Measurements from ENCODE around the gene HORMAD2. TPM values are rescaled to one million over a fixed set of nuclear protein-coding genes. Genes with fewer than 3 reads are reported as not detected.

Gene HORMAD2
- total RNA-seq, 1 donor from 2014 or later: not detected

- intact Hi-C loops (cut with DNase I): no loop called here
Observed at GRCh38 chr22:30182350-30182745, 102.1 kb downstream of the HORMAD2 start.

GRCh38 chr22:30182815-30183214 is 102.6 kb downstream of the HORMAD2 start:
- intact Hi-C loops (cut with DNase I): no loop called here
- DNase-seq (ENCODE audit: low spot score) (no peak), ATAC-seq (no peak)

More at GRCh38 chr22:30182350-30182745, 102.1 kb downstream of the HORMAD2 start:
- no peak for ATAC-seq
- DNase-seq (ENCODE audit: low spot score): no peak

GRCh38 chr22:30183271-30183670 is 103.0 kb downstream of the HORMAD2 start:
- intact Hi-C loops (cut with DNase I): no loop called here
- no peak for DNase-seq (ENCODE audit: low spot score)

GRCh38 chr22:30183861-30184278 is 103.6 kb downstream of the HORMAD2 start:
- no peak for DNase-seq (ENCODE audit: low spot score)
- intact Hi-C loops (cut with DNase I): no loop called here
- no peak for ATAC-seq

More at GRCh38 chr22:30183271-30183670, 103.0 kb downstream of the HORMAD2 start:
- no peak for ATAC-seq

GRCh38 chr22:30185129-30185528 is 104.9 kb downstream of the HORMAD2 start:
- intact Hi-C loops (cut with DNase I): no loop called here
- ATAC-seq: no peak

GRCh38 chr22:30185549-30185948 is 105.3 kb downstream of the HORMAD2 start:
- no peak for DNase-seq (ENCODE audit: low spot score)
- intact Hi-C loops (cut with DNase I): no loop called here
- ATAC-seq: no peak

More at GRCh38 chr22:30185129-30185528, 104.9 kb downstream of the HORMAD2 start:
- DNase-seq (ENCODE audit: low spot score): no peak

GRCh38 chr22:30186041-30186440 is 105.8 kb downstream of the HORMAD2 start:
- ATAC-seq: no peak
- intact Hi-C loops (cut with DNase I): no loop called here
- DNase-seq (ENCODE audit: low spot score): no peak

GRCh38 chr22:30186510-30186909 is 106.2 kb downstream of the HORMAD2 start:
- ATAC-seq (no peak), DNase-seq (ENCODE audit: low spot score) (no peak)
- intact Hi-C loops (cut with DNase I): no loop called here

GRCh38 chr22:30187094-30187493 is 106.8 kb downstream of the HORMAD2 start:
- intact Hi-C loops (cut with DNase I): no loop called here
- DNase-seq (ENCODE audit: low spot score): no peak
- no peak for ATAC-seq

- DNase-seq (ENCODE audit: low spot score) (no peak), ATAC-seq (no peak)
- intact Hi-C loops (cut with DNase I): no loop called here
Observed at GRCh38 chr22:30187529-30188407, 107.5 kb downstream of the HORMAD2 start.

- intact Hi-C loops (cut with DNase I): no loop called here
- ATAC-seq (no peak), DNase-seq (ENCODE audit: low spot score) (no peak)
Observed at GRCh38 chr22:30188911-30189310, 108.6 kb downstream of the HORMAD2 start.

GRCh38 chr22:30190574-30190973 is 110.3 kb downstream of the HORMAD2 start:
- intact Hi-C loops (cut with DNase I): no loop called here
- DNase-seq (ENCODE audit: low spot score) (no peak), ATAC-seq (no peak)

- DNase-seq (ENCODE audit: low spot score): no peak
- intact Hi-C loops (cut with DNase I): no loop called here
- ATAC-seq: no peak
Observed at GRCh38 chr22:30191040-30191701, 110.9 kb downstream of the HORMAD2 start.

- DNase-seq (ENCODE audit: low spot score) (no peak), ATAC-seq (no peak)
- intact Hi-C loops (cut with DNase I): no loop called here
Observed at GRCh38 chr22:30192427-30192826, 112.2 kb downstream of the HORMAD2 start.

- DNase-seq (ENCODE audit: low spot score) (no peak), ATAC-seq (no peak)
- intact Hi-C loops (cut with DNase I): no loop called here
Observed at GRCh38 chr22:30193031-30193775, 112.9 kb downstream of the HORMAD2 start.

GRCh38 chr22:30195245-30196140 is 115.2 kb downstream of the HORMAD2 start:
- DNase-seq (ENCODE audit: low spot score): no peak
- intact Hi-C loops (cut with DNase I): no loop called here
- ATAC-seq: peak; percentile 80

GRCh38 chr22:30196141-30196879 is 116.0 kb downstream of the HORMAD2 start:
- intact Hi-C loops (cut with DNase I): no loop called here
- peak; percentile 93 for ATAC-seq

GRCh38 chr22:30196880-30197336 is 116.6 kb downstream of the HORMAD2 start:
- intact Hi-C loops (cut with DNase I): no loop called here
- ATAC-seq (no peak), DNase-seq (ENCODE audit: low spot score) (no peak)

More at GRCh38 chr22:30196141-30196879, 116.0 kb downstream of the HORMAD2 start:
- peak; percentile 88 for DNase-seq (ENCODE audit: low spot score)
